ENCODE measurements around the gene CDYL2.

DNA sequence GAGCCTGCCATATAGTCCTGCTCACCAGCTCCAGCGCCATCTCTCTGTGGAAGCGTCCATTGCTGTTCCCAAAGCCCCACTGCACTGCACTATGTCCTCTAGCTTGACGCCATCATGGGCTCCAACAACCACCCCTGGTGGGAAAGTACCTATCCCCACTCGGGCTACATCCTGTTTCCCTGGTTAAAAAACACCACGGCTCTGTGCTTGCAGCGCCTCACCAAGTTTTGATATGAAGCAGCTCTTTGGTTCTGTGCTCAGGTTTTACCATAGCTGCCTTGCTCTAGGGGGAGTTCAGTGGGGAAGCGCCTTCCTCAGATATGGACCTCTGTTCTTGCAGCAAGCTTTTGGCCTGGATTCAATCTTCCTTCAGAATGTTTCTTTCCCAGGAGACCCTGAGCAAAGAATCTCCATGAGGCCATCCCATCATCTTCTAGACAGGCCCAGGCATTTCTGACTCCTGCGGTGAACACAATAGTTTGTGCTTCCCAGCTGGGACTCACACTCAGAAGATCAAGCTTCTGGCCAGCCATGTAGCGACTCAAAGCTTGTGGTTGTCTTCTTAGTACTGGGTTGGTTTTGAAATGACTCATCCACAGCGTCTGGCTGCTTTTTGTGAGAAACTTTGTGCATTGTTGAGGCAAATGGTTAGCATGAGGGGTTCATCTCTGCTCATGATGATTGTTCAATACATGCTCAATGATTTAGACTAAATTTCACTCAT, 224.1 kb downstream of the CDYL2 start:
- TF ChIP-seq, protein P1, sequence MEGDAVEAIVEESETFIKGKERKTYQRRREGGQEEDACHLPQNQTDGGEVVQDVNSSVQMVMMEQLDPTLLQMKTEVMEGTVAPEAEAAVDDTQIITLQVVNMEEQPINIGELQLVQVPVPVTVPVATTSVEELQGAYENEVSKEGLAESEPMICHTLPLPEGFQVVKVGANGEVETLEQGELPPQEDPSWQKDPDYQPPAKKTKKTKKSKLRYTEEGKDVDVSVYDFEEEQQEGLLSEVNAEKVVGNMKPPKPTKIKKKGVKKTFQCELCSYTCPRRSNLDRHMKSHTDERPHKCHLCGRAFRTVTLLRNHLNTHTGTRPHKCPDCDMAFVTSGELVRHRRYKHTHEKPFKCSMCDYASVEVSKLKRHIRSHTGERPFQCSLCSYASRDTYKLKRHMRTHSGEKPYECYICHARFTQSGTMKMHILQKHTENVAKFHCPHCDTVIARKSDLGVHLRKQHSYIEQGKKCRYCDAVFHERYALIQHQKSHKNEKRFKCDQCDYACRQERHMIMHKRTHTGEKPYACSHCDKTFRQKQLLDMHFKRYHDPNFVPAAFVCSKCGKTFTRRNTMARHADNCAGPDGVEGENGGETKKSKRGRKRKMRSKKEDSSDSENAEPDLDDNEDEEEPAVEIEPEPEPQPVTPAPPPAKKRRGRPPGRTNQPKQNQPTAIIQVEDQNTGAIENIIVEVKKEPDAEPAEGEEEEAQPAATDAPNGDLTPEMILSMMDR (conservative IDR thresholded peaks at IDR 0.05 in 1 of 2, IDR thresholded peaks at IDR 0.05 in 1 of 2; ENCODE audit: extremely low read depth in 1 of 2, insufficient read depth in 1 of 2, low read depth in 1 of 2, low read length in 2 of 2): no peak
- TF ChIP-seq EZH2 (IDR thresholded peaks at IDR 0.05; ENCODE audit: borderline replicate concordance, low read length): no peak
